SIG-M5 treated with dmso at 0.1 percent for 504 hours (cell line): ENCODE data around the gene SRPK2.
A peak's percentile ranks its signal among the peaks of the same experiment; 100 is the strongest.

Experiments
- DNase-seq: peaks from one replicate; lab custom pipeline; 2025; ENCODE audit not compliant: unreplicated experiment; lab: John Stamatoyannopoulos, UW

SRPK2 gene

DNA sequence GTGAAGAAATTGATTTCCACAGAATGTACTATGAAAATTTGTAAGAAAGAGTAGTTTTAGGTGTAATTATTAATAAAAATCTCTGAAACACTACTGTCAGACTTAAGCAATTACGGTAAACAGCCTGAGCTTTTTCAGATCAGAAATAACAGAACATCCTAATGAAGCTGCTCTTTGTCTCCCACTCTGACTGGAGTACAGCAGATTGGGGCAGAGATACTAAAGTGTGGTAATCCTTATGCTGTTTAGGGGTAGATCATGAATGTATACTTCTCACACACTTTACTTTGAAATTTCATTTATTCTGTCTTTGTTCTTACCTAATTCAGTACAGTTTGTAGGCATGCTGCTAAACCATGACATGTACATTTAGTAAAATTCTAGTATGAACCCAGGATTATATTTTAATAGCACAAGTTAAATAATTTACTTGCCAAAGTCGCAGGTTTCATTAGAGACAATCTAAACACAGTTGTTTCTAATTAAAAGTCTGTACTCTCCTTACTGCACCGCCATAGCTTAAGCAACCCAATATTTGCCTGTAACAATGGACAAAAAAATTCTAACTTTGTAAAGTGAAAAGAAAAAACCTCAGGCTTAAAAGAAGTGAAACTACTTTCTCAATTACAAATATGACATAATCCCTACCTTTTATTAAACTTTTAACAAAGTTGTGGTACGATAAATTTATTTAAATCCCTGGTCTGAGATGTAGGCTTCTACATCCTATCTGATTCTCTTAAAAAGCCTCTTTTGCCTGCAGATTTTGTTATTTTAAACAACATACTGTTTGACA is 286.0 kb downstream of the SRPK2 start:
- no peak for DNase-seq

DNA sequence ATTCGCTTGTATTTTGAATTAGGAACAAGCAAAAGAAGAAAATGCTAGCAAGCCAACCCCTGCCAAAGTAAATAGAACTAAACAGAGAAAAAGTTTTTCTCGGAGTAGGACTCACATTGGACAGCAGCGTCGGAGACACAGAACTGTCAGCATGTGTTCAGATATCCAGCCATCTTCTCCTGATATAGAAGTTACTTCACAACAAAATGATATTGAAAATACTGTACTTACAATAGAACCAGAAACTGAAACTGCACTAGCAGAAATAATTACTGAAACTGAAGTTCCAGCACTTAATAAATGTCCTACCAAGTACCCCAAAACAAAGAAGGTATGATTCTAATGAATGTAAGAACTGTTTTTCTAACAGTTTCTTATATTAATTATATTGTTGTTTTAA is 286.9 kb downstream of the SRPK2 start:
- DNase-seq: no peak

DNA sequence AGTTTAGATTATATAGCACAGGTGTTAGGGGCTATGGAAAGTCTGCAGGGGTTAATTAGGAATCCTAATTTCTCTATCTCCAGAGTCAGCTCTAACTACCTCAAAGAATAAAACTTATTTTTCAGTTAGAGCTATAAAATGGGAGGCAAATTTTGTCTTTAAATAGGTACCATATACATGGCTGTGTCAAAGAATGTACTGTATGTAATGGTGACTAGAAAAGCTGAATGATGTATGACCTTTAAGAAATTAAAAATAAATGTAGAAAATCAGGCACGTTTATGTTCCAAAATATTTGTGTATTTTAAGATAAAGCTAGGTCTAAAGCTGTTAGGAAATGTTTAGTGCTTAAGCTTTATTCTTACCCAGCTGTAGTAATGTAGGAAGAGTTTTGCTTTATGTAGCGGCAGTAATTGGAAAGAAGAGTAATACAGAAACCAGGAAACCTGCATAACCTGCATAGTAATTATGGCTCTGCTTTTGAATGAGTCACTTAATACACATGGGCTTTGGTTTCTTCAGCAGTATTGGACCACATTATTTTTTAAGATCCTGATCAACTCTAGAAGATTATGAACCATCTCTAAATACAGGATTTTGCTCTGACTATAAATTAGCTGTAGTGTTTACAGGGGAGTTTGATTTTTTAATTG is 289.7 kb downstream of the SRPK2 start:
- DNase-seq: peak; percentile 10

DNA sequence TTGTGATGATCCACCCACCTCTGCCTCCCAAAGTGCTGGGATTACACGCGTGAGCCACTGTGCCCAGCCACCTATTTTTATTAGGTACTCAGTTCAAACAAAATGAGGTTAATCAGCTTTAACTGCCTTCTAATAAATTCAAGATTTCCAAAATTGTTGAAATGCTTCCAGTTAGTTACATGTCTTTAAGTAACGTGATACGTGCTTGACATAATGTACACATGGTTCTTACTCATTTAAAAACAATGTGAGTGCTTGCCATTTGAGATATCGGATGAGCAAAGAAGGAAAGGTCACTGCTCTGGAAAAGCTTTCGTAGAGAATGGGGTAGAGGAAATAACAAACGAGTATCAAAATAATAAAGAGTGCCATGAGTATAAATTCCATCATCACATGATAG is 291.1 kb downstream of the SRPK2 start:
- DNase-seq: no peak

DNA sequence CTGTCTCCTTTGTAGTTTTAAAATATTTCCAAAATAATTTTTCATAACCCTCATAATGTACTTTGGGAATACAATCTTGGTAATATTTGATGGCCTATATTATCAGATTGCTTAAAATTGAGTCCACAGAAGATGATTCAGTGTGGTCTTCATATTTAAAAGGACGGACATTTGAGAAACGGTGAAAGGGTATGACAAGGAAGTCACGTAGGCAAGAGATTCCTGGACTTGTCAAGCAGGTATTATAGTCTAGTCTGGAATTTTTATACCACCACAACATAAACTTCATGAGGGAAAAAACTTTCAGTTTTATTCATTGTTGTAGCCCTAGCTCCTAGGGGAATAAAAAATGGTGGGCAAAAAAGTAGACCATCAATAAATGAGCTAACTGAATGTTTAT is 292.4 kb downstream of the SRPK2 start:
- DNase-seq: no peak

DNA sequence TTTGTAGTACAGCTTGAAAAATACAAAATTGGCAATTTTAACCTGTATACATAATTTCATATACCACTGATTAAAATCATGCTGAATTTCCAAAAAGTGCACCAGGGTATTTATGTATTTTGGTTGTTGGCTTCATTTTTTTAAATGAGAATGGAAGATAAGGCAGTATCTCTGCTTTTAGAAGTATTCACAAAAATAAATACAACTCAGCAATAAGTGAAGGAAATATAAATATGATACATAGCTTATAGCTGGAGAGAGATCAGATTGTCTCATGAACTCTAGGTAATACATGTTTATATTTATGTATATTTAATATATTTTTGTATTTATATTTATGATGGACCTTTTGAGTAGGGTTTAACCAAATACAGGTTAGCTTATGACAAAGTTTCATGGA is 293.8 kb downstream of the SRPK2 start:
- no peak for DNase-seq

DNA sequence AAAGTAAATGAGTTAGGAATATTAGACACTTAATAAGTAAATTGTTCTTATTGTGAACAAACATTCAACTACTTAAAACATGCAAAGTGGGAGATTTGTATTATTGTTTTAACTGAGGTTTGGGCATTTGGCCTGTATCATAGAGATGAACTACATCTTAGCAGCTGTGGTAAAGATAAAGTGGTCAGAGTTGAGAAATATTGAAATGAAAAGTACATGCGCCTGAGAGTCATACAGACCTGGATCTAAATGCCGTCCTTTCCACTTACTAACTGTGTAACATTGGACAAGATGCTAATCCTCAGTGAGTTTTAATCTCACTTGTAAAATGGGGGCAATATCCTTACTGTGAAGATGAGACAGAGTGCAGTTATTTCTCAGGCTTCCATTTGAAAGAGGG is 300.3 kb downstream of the SRPK2 start:
- no peak for DNase-seq

DNA sequence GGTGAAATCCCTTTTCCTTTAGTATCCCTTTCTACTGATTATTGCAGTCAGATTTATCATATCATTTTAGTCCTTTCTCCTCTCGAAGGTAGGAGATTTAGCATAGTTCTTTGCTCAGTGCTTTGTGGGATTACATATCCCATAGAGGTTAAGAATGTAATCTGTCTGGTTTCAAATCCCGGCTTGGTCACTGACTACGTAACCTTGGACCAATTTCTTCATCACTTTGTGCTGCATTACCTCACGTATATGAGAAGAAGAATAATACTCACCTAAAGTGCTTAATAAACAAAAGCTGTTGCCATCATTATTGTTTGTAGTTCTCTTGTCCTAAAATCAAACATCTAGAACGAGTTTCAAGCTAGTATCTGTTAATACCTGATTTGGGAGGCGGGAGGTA is 300.7 kb downstream of the SRPK2 start:
- no peak for DNase-seq

DNA sequence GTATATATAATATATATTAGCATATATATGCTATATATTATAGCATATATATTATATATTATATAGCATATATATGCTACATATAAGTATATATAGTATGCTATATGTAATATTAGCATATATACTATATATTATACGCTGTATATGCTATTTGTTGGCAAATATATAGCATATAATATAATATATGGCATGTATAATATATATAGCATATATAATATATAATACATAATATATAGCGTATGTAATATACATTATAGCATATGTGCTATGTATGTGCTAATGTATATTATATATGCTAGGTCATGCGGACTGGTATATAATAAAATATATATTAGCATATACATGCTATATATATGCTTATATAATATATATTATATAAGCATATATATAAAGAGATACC is 301.9 kb downstream of the SRPK2 start:
- DNase-seq: no peak

DNA sequence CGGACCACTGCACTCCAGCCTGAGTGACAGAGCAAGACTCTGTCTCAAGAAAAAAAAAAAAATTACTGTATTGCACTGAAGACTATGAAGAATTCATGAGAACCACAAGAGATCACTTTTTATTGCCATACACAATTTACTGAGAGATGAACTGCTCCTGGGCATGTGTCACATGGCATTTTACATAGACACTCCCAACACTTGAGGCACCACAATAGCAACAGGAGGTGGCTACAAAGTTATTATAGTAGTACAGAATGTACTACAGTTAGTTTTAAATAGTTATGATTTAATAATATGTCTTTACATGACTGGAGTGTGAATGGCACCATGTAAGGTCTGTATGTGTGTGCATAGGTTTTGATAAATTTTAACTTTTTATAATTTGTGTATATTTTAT is 304.1 kb downstream of the SRPK2 start:
- DNase-seq: no peak

DNA sequence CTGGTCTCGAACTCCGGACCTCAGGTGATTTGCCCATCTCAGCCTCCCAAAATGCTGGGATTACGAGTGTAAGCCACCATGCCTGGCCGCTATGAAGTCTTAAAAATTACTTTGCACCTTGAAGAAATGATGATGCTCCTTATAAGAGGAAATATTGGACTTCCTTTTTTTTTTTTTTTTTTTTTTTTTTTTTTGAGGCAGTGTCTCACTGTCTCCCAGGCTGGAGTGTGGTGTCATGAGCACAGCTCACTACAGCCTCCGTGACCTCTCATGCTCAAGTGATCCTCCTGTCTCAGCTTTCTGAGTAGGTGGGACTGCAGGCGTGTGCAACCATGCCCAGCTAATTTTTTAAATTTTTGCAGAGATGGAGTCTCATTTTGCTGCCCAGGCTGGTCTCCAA is 309.4 kb downstream of the SRPK2 start:
- DNase-seq: no peak

DNA sequence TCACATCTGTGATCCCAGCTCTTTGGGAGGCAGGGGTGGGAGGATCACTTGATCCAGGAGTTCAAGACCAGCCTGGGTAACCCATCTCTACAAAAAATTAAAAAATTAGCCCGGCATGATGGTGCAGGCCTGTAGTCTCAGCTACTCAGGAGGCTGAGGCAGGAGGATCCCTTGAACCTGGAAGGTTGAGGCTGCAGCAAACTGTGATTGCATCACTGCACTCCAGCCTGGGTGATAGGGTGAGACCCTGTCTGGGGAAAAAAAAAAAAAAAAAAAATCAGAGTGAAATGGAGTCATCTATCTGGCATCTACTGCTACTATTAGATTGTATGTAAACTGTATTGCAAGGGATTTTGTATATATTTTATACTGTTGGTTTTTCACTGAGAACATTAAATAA is 315.6 kb downstream of the SRPK2 start:
- no peak for DNase-seq

DNA sequence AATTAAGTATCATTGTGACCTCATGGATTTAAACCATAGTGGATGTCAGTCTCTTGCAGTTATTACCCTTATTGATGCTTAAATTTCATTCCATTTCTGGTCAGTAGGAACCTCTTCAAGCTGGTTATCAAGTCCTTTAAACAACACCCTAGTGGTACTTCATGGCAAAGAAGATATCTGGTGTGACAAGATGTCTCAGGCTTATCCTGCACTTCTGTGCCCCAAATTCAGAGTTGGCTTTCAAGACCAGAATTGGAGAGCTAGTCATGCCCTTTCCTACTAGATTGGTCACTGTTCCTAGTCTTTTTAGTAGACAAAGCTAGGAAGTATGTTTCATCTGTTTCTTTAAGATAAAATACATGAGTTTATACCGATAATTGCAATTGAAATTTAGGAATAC is 319.8 kb downstream of the SRPK2 start:
- DNase-seq: no peak

DNA sequence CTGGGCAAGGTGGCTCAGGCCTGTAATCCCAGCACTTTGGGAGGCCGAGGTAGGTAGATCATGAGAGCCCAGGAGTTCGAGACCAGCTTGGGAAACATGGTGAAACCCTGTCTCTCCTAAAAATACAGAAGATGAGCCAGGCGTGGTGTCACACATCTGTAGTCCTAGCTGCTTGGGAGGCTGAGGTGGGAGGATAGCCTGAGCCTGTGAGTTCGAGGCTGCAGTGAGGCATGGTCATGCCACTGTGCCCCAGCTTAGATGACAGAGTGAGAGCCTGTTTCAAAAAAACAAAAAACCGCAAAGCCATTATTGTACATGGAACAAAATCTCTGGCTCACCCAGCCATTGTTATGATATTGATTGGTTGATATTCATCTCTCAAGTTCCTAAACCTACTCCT is 321.0 kb downstream of the SRPK2 start:
- no peak for DNase-seq
